ENCODE data around the gene KCNJ2. TPM values are rescaled to one million over a fixed set of nuclear protein-coding genes. Genes with fewer than 3 reads are reported as not detected.
A peak's percentile ranks its signal among the peaks of the same experiment; 100 is the strongest.

KCNJ2 gene
- total and polyA plus RNA-seq, 5 experiments from 2014 or later: not detected

DNA sequence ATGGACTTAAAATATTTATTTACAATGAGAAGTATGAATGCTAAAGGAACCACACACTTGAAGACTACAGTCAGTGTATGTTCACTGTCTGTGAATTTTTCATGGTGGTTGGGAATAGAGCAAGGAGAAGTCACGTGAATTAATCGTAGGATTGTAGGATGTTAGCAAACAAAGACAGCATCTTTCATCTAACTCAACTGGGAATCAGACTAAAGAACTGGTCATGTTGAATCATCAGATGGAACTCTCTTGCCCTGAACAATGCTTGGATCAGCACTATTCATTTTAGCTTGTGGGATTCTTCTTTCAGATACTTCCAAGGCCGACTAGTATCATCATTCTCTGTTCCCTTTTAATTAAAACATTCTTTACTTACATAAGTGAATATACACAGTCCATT lies 18.1 kb downstream of the KCNJ2 start:
- Mint-ChIP-seq H3K27ac (no peak overlapping the region), H3K4me3 (no peak overlapping the region), H3K27me3 (peaks cover 1 to 12% (median 3%) of the 10 kb centered on the region in 5 donors), H3K36me3 (no peaks in the 10 kb centered on the region), H3K9me3 (peaks cover 0 to 3% (median 0%) of the 10 kb centered on the region in 9 donors), H3K4me1 (no peaks in the 10 kb centered on the region)
- POLR2A ChIA-PET: no interaction called here
- ATAC-seq: no peak
- no peak for DNase-seq

- Mint-ChIP-seq H3K27ac (no peak overlapping the region), H3K4me1 (no peaks in the 10 kb centered on the region)
- DNase-seq: no peak
These were observed 21.9 kb downstream of the KCNJ2 start for GRCh38 chr17:70190959-70191805.

DNA sequence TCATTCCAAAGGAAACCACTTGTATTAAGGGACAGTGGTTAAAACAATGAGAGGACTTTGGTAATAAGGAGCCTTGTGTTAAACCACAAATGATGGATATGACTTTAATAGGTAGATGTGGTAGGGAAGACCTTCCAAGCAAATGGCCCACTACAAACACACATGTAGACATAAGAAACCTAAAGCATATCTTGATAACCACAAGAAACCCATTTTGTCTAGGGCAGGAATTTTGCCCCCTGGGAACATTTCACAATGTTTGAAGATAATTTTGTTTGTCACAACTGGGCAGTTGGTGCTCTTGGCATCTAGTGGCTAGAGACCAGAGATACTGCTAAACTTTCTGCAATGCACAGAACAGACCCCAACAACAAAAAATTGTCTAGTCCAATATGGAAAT lies 25.8 kb downstream of the KCNJ2 start:
- no peak overlapping the region for H3K4me3 Mint-ChIP-seq
- ATAC-seq (no peak), DNase-seq (no peak)
- POLR2A ChIA-PET: no interaction called here
- H3K4me1 Mint-ChIP-seq: no peaks in the 10 kb centered on the region
- H3K27me3 Mint-ChIP-seq: peaks cover 0 to 22% (median 3%) of the 10 kb centered on the region in 5 donors
- H3K9me3 Mint-ChIP-seq: peaks cover 0 to 7% (median 0%) of the 10 kb centered on the region in 9 donors
- no peak overlapping the region for H3K27ac Mint-ChIP-seq
- no peaks in the 10 kb centered on the region for H3K36me3 Mint-ChIP-seq

More at GRCh38 chr17:70190959-70191805, 21.9 kb downstream of the KCNJ2 start:
- peaks cover 0 to 3% (median 0%) of the 10 kb centered on the region in 9 donors for H3K9me3 Mint-ChIP-seq
- no peaks in the 10 kb centered on the region for H3K36me3 Mint-ChIP-seq
- peaks cover 3 to 12% (median 4%) of the 10 kb centered on the region in 5 donors for H3K27me3 Mint-ChIP-seq
- POLR2A ChIA-PET: no interaction called here
- H3K4me3 Mint-ChIP-seq: no peak overlapping the region
- ATAC-seq: no peak

GRCh38 chr17:70201872-70202419 lies 32.6 kb downstream of the KCNJ2 start:
- Mint-ChIP-seq H3K27ac (no peak overlapping the region), H3K36me3 (no peaks in the 10 kb centered on the region), H3K4me1 (no peaks in the 10 kb centered on the region), H3K27me3 (peaks cover 0 to 16% (median 0%) of the 10 kb centered on the region in 5 donors), H3K9me3 (peaks cover 0 to 7% (median 0%) of the 10 kb centered on the region in 9 donors), H3K4me3 (no peak overlapping the region)
- no peak for ATAC-seq
- POLR2A ChIA-PET: no interaction called here
- no peak for DNase-seq

DNA sequence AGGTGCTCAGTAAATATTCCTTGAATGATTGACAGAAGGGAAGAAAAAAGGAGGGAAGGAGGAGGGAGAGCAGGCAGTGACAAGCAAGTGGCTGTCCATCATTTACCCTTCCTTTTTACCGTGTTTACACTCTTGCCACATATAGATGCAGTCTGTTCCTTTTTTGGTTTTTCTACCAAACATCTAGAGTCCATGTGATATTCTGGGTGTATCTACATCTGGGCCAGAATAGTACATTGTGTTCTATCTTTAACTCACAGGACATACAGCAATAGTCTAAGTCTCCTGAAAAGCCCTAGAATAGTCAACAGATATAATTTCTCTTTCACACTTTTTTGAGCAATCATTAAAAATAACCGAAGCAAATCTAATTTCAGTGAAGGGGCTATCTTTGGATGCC lies 33.5 kb downstream of the KCNJ2 start:
- H3K4me3 Mint-ChIP-seq: no peak overlapping the region
- peaks cover 0 to 10% (median 0%) of the 10 kb centered on the region in 5 donors for H3K27me3 Mint-ChIP-seq
- POLR2A ChIA-PET: no interaction called here
- no peaks in the 10 kb centered on the region for H3K36me3 Mint-ChIP-seq
- H3K4me1 Mint-ChIP-seq: no peaks in the 10 kb centered on the region
- DNase-seq (no peak), ATAC-seq (no peak)
- no peak overlapping the region for H3K27ac Mint-ChIP-seq
- peaks cover 0 to 2% (median 0%) of the 10 kb centered on the region in 9 donors for H3K9me3 Mint-ChIP-seq

GRCh38 chr17:70204431-70204830 lies 35.1 kb downstream of the KCNJ2 start:
- H3K27ac Mint-ChIP-seq: no peak overlapping the region

GRCh38 chr17:70205401-70205800 lies 36.1 kb downstream of the KCNJ2 start:
- Mint-ChIP-seq H3K27ac (no peak overlapping the region), H3K36me3 (no peaks in the 10 kb centered on the region), H3K27me3 (peaks cover 0 to 9% (median 0%) of the 10 kb centered on the region in 5 donors), H3K9me3 (no peaks in the 10 kb centered on the region), H3K4me3 (no peak overlapping the region), H3K4me1 (no peaks in the 10 kb centered on the region)
- POLR2A ChIA-PET: no interaction called here
- DNase-seq (no peak), ATAC-seq (no peak)

More at GRCh38 chr17:70204431-70204830, 35.1 kb downstream of the KCNJ2 start:
- ATAC-seq (no peak), DNase-seq (no peak)
- POLR2A ChIA-PET: no interaction called here
- peaks cover 0 to 9% (median 0%) of the 10 kb centered on the region in 5 donors for H3K27me3 Mint-ChIP-seq
- H3K36me3 Mint-ChIP-seq: no peaks in the 10 kb centered on the region
- H3K4me3 Mint-ChIP-seq: no peak overlapping the region
- no peaks in the 10 kb centered on the region for H3K4me1 Mint-ChIP-seq
- no peaks in the 10 kb centered on the region for H3K9me3 Mint-ChIP-seq

DNA sequence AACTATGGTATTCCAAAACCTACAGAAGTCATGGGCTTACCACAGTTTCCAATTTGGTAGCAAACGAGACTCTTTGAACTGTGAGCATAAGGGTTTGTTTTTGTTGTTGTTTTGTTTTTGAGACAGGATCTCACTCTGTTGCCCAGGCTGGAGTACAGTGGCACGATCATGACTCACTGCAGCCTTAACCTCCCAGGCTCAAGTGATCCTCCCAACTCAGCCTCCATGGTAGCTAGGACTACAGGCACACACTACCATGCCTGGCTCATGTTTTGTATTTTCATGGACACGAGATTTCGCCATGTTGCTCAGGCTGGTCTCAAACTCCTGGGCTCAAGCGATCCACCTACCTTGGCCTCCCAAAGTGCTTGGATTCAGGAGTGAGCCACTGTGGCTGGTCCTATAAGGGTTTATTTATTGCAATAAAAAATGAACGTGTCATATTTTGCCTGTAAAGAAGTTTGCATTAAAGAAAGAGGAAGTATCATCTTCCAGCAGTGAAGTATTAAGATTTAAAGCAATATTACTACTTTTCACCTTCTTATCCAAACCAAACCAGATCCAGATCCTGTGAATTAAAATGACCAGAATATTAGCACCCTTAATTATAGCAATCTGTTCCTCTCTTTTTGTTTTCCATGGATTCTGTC lies 37.2 kb downstream of the KCNJ2 start:
- H3K27ac Mint-ChIP-seq: no peak overlapping the region
- ATAC-seq: no peak
- DNase-seq: no peak
- H3K4me3 Mint-ChIP-seq: no peak overlapping the region
- H3K36me3 Mint-ChIP-seq: no peaks in the 10 kb centered on the region
- H3K4me1 Mint-ChIP-seq: no peaks in the 10 kb centered on the region
- H3K27me3 Mint-ChIP-seq: peaks cover 0 to 9% (median 0%) of the 10 kb centered on the region in 5 donors
- H3K9me3 Mint-ChIP-seq: no peaks in the 10 kb centered on the region
- POLR2A ChIA-PET: no interaction called here

DNA sequence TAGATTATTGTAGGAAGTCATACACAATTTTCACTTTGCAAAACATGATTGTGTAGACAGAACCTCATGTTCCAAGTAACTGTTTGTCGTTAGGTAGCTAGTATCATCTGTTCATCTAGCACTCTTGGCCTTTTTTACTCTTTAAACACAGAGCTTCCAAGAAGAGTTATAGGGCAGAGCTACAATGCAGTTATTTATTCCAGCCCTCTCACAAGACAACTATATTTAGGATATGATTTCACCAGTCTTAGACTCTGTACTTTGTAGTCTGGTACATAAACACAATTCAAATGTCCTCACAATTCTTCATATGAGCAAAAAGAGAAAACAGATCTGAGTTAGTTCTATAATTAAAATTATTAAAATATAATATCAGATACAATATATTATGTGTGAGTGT lies 37.9 kb downstream of the KCNJ2 start:
- Mint-ChIP-seq H3K9me3 (peaks cover 0 to under 1% (median 0%) of the 10 kb centered on the region in 9 donors), H3K36me3 (no peaks in the 10 kb centered on the region), H3K27ac (no peak overlapping the region), H3K4me1 (no peaks in the 10 kb centered on the region), H3K4me3 (no peak overlapping the region), H3K27me3 (peaks cover 0 to 7% (median 0%) of the 10 kb centered on the region in 5 donors)
- no peak for DNase-seq
- POLR2A ChIA-PET: no interaction called here
- no peak for ATAC-seq

DNA sequence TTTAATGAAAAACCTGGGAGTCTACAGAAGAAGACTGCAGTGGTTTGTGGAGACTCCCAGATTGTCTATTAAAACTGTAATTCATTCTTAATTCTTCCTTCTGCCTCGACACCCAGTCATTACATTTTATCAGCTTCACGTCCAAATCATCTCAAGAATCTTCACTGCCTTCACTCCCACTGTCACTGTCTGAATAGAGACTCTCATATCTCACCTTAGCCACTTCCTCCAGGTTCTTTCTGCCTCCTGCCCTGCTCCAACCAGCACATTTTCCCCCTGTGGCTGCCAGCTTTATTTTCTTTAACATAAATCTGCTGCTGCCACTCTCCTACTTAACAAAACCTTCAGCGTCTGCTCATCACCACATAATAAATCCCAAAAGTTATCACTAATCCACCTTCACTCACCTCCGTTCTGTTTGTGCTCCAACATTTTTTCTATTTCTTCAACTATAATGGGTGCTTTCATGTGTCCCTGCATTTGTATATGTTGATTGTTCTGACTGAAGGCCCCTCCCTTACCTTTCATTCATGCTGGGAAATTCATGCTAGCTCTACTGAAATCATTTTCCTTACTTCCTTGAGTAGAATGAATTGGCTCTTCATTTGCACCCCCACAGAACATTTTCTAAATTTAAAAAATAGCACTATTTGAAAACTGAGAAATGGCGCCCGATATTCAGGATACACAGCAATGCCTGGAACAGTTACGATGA lies 38.9 kb downstream of the KCNJ2 start:
- Mint-ChIP-seq H3K36me3 (no peaks in the 10 kb centered on the region), H3K4me1 (no peaks in the 10 kb centered on the region), H3K27ac (no peak overlapping the region), H3K4me3 (no peak overlapping the region), H3K27me3 (peaks cover 0 to 5% (median 0%) of the 10 kb centered on the region in 5 donors), H3K9me3 (peaks cover 0 to 2% (median 0%) of the 10 kb centered on the region in 9 donors)
- no peak for ATAC-seq
- POLR2A ChIA-PET: no interaction called here
- DNase-seq: no peak

DNA sequence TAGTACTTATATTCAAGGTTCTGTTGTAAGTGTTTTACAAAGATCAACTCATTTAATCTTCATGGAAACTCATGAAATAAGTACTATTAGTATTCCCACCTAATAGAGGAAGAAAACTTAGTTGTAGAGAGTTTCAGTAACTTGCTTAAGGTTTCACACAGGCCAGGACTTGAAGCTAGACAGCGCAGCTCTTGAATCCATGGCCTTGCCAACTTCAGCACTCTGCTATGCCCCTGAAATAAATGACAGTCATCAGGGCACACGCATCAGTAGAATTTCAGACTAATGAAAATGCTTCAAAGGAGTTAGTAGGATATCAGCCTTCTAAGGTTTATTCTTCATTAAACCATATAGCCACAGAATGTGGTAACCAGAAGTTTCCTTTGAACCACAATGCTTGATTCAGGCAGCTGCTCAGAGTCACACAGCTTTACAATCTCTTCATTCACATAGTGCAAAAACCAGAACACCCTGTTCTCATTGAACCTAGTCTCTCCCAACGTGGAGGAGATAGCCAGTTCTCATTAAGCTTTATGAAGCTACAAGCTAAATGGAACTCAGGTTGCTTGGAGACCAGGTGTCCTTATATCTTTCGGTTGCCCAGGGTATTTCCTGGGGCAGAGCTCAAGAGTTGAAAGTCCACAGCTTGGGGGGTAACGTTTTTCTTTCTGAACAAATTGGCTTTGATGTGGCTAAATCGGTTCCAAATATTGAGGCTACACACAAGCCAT lies 39.7 kb downstream of the KCNJ2 start:
- DNase-seq (no peak), ATAC-seq (no peak)
- no peaks in the 10 kb centered on the region for H3K36me3 Mint-ChIP-seq
- no peaks in the 10 kb centered on the region for H3K4me1 Mint-ChIP-seq
- H3K9me3 Mint-ChIP-seq: peaks cover 0 to 3% (median 0%) of the 10 kb centered on the region in 9 donors
- no peak overlapping the region for H3K4me3 Mint-ChIP-seq
- H3K27ac Mint-ChIP-seq: peak overlapping the region in 2 of 10 donors; percentile 31 to 38
- POLR2A ChIA-PET: no interaction called here
- peaks cover 0 to 5% (median 0%) of the 10 kb centered on the region in 5 donors for H3K27me3 Mint-ChIP-seq

GRCh38 chr17:70215656-70216055 lies 46.3 kb downstream of the KCNJ2 start:
- POLR2A ChIA-PET: no interaction called here
- H3K4me3 Mint-ChIP-seq: no peak overlapping the region

More at GRCh38 chr17:70215656-70216055, 46.3 kb downstream of the KCNJ2 start:
- Mint-ChIP-seq H3K4me1 (no peaks in the 10 kb centered on the region), H3K36me3 (no peaks in the 10 kb centered on the region), H3K9me3 (peaks cover 0 to 3% (median 0%) of the 10 kb centered on the region in 9 donors), H3K27me3 (peaks cover 0 to 4% (median 1%) of the 10 kb centered on the region in 5 donors), H3K27ac (no peak overlapping the region)
- DNase-seq (no peak), ATAC-seq (no peak)

Data from naive thymus-derived CD8-positive, alpha-beta T cell (primary cell).